GM12892 (cell line): ENCODE data around the gene SLC66A1. TPM values are rescaled to one million over a fixed set of nuclear protein-coding genes. Genes with fewer than 3 reads are reported as not detected.
"Not testable (repeated sequence)": the region's sequence is repeated elsewhere in the genome, so short reads cannot be mapped to it uniquely, and the experiment has no call there.

ENCODE experiments used
- DNase-seq: peaks from one replicate; pipeline ENCODE4 v3.0.0; 2011; ENCODE audit not compliant: insufficient read length
- FAIRE-seq: peaks from 2 replicates; lab custom pipeline; 2011; peaks lifted over from hg19 to GRCh38; lab: Jason Lieb, UNC
- POLR2A ChIP-seq: IDR thresholded peaks from 2 replicates; pipeline ENCODE4 v1.6.1; 2011; ENCODE audit warnings: low read depth, low read length, control low read depth
- POLR2AphosphoS5 ChIP-seq: IDR thresholded peaks from 2 replicates; pipeline ENCODE4 v1.6.1; 2011; ENCODE audit warnings: low read depth, low read length, control low read depth
- TAF1 ChIP-seq: IDR thresholded peaks from 2 replicates; pipeline ENCODE4 v1.6.1; 2011; ENCODE audit warnings: low read depth, mild to moderate bottlenecking, control low read depth, low read length, borderline replicate concordance
- polyA plus RNA-seq: library from polyadenylated mRNA; unstranded; fragments of >200 nt; gene quantifications from one replicate; pipeline ENCODE4 v1.2.1, GENCODE V29; 2012; ENCODE audit warnings: missing spikeins, inconsistent platforms; ENCODE audit not compliant: missing spikeins

The SLC66A1 gene, protein sequence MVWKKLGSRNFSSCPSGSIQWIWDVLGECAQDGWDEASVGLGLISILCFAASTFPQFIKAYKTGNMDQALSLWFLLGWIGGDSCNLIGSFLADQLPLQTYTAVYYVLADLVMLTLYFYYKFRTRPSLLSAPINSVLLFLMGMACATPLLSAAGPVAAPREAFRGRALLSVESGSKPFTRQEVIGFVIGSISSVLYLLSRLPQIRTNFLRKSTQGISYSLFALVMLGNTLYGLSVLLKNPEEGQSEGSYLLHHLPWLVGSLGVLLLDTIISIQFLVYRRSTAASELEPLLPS
- polyA plus RNA-seq, result 3.9 TPM

DNA sequence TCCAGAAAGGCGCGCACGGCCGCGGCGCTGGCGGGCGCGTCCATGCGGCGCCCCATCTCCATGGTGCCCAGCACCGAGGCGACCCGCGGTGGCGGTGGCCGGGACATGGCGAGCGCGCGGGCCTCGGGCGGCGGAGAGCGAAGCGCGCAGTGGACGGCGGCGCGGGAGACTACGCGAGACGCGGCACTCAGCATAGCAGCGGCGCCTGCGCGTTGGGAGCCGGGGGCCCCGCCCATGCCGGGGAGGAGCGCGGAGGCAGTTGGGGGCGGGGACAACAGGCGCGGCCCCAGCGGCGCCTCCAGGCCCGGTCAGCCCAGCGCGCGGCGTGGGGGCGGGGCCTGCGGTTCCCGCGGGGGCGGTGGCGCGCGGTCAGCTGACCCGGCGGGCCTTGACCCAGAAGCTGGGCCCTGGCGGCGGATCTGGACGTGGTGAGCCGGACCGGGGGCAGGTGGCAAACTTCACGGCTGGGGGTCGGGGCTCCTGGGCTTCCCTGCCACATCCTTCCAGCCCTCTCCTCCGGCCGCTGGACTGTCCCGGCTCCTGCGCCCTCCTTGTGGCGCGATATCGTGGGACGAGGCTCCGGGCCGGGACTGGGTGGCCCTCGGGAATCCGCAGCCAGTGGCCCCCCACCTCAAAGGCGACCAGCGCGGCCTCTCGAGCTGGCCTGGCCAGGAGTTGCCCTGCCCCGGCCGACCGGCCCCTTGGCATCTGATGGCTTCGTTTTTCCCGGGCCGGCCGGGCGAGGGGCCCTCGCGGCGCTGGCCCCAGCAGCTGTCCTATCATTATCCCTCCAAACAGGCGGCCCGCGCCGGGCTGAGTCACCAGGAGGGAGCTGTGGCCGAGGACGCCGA, at the start of gene SLC66A1, which contains the start of gene AKR7A2:
TSS of gene SLC66A1 (plus strand) at position 396 of the 851 bp plus-strand sequence. CDS start 5,352 bp downstream, outside the sequence.
TSS of gene AKR7A2 (minus strand) at position 214 of the 851 bp plus-strand sequence. CDS start at position 194, 20 bp downstream.
- TF ChIP-seq POLR2A (peak; percentile 82), POLR2AphosphoS5 (peak; percentile 69), TAF1 (peak; percentile 72)
- FAIRE-seq, result peak; percentile 99

DNA sequence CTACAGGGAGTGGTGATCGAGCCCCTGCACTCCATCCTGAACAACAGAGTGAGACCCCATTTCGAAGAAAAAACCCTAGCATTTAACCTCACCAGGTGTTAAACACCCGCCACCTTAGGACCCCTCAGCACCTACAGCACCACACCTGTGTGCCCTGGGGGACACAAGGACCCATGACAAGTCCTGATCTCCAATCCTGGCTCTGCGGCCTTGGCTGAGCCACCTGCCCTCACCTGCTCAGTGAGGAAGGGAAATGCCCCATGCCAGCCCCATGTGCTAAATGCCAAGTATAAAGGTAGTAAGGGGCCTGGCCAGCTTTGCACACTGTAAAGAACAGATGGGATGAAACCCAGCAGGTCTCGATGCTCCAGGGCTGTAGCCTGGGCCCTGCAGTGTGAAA, 49.4 kb upstream of the SLC66A1 start:
- DNase-seq (no peak), FAIRE-seq (no peak)
- TF ChIP-seq POLR2A (no peak), TAF1 (no peak), POLR2AphosphoS5 (no peak)

More for the DNA sequence above, at the start of gene SLC66A1, which contains the start of gene AKR7A2:
- peak; percentile 94 for DNase-seq

DNA sequence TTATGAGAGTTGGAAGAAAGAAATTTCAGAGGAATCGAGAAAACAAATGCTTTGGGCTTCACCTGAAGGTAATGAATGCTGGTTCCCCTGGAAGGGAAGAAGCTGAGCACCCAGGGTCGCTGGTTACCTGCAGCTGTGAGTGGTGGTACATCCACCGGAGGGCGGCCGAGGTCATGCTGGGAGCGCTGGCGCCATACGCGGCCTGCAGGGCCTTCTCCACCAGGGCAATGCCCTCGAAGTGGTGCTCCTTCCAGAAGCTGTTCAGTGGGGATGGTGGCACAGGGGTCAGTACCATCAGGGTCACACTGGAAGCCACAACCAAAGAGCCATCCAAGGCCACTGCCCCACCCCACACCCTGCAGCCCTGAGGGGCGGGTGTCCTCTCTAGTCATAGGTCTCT, 43.7 kb upstream of the SLC66A1 start:
- FAIRE-seq (no peak), DNase-seq (no peak)
- TF ChIP-seq TAF1 (no peak), POLR2A (no peak), POLR2AphosphoS5 (no peak)

DNA sequence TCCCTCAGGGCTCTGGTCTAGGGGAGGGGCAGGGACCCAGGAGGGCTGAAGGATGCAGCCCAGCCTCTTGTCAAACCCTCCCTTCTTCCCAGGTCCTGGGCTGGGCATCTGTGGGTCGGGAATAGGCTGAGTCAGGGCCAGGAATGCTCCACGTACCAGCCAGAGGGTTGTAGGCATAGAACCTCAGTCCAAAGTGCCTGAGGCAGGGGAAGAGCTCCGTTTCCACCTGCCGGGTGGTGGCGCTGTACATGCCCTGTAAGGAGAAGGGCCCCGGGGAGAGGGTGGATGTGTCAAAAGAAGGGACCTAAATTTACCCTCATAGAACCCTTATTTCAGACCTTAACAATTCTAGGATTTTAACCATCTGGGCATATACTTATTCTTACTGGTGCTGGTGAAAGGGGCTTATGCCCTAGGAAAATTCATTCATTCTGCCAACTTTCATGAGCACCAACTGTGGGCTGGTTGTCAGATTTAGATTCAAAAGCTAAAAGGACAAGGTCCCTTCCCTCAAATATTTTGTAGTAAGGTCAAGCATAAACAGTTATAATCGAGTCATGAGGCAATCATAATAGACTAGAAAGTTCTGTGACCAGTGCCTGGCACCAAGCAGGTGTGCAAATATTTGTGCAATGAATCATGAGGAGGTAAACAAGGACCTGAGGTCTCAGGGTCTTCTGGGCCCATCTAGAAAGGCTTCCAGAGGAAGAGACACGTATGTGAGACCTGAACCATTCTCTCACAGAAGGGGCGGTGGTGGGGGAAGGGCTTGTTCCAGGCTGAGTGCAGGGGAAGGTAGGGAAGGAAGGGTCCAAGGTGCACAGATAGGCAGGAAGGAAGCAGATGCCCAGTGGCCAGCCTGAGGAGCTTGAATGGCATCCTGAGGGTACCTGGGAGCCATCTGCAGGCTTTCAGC, 42.4 kb upstream of the SLC66A1 start:
- DNase-seq, result not testable (repeated sequence)
- FAIRE-seq, result peak; percentile 30

DNA sequence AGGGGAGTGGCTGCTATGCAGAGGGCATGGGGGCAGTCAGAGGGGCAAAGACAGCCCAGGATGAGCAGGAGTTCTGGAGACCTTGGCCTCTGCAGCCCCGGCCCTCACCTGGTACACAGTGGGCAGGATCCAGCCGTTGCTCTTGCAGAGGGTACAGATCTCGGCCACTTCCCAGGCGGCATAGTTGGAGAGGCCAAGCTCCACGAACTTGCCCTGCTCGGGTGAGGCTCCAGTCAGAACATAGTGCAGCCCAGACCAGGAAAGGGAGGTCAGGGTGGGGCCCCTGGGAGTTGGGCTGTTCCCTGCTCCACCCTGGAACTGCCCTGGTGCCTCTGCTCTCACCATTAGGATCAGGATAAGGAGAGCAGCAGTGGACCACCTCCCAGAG, 41.8 kb upstream of the SLC66A1 start:
- FAIRE-seq, DNase-seq: not testable (repeated sequence)

DNA sequence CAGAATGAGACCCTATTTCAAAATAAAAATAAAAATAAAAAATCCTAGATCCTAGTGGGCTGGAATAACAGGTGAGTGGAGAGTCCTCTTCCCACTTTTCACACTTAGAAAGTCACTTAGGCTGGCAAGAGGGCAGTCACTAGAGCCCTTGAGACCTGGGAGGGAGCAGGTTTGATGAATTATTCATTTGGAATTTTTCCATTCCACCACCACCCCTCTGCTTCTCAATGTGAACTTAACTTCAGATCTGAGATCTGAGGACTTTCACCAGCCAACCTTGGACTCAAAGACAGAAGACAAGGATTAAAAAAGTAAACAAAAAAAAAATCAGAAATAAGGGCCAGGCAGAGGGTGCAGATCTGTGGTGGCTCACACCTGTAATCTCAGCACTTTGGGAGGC, 40.1 kb upstream of the SLC66A1 start:
- no peak for DNase-seq
- TF ChIP-seq TAF1 (no peak), POLR2AphosphoS5 (no peak), POLR2A (no peak)
- no peak for FAIRE-seq

DNA sequence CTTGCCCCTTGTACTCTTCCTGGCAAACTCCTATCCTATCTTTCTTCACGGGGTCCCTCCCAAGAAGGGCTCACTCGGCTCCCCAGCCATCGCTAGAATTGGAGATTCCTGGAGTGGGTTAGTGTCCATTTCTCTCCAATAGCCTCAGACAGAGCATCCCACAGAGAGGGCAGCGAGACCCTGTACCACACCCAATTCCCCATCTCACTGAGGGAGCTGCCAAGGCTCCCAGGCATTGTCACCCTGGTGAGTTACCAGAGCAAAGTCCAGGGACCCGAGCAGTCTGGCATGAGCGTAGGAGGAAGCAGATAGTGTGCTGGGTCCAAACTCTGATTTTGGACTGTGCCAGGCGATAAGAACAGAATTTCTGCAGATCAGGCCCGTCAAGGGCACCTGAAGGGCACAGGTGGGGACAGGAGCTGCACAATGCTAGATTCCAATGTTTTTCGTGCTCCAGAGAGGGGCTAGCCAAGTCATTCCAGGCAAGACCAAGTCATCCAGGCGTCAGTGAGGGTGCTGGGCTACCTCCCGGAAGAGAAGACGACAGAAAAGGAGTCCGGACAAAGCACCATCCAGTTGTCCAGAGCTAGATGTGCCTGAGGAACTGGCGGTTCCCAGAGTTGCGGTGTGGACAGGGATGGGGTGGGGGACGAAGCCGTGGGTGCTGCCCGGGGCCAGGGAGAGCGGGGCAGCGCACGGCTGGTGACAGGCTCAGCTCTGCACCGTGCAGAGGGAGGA, 38.9 kb upstream of the SLC66A1 start:
- TF ChIP-seq POLR2A (no peak), POLR2AphosphoS5 (no peak)
- DNase-seq, result no peak
- no peak for FAIRE-seq

DNA sequence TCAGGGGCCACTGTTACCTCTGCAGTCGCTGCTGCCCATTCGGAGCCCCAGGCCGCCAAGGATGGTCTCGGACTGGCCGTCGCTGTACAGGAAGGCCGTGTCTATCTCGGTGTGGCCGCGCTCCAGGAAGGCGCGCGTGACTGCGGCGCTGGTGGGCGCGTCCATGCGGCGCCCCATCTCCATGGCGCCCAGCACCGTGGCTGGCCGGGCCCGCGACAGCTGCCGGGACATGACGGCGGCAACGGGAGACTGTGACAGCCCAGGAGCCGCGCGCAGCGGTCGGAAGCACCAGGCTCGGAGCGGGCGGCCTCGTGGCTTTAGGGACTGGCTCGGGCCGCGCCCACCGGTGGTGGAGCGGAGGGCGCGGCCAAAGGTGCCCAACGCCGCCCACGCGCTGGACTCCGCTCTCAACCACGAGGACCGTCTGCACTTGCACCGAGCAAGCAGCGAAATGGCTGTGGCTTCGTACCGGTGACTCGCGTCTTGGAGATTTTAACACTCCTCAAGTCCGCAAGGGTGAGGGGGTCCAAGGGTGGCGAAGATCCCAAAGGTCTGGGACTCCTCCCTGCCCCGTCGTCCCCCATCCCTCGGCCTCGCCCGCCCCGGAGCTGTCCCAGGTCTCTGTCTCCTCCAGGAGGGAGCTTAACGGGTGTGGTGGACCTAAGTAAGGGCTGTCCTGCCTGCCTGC, 38.1 kb upstream of the SLC66A1 start:
- not testable (repeated sequence) for DNase-seq, FAIRE-seq

DNA sequence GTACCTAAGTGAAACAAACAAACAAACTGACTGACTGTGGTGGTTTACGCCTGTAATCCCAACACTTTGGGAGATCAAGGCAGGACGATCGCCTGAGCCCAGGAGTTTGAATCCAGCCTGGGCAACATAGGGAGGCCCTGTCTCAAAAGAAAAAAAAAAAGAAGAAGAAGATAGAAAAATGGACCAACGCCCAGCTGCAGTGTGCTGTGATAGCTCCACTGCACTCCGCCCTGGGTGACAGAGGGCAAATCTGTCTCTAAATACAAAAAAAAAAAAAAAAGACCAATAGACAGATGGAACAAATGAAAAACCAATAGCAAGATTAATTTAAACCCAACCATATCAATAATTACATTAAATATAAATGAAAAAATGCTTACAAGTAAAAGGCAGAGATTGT, 37.5 kb upstream of the SLC66A1 start:
- TF ChIP-seq POLR2A (no peak), POLR2AphosphoS5 (no peak), TAF1 (no peak)
- no peak for FAIRE-seq
- DNase-seq, result no peak

DNA sequence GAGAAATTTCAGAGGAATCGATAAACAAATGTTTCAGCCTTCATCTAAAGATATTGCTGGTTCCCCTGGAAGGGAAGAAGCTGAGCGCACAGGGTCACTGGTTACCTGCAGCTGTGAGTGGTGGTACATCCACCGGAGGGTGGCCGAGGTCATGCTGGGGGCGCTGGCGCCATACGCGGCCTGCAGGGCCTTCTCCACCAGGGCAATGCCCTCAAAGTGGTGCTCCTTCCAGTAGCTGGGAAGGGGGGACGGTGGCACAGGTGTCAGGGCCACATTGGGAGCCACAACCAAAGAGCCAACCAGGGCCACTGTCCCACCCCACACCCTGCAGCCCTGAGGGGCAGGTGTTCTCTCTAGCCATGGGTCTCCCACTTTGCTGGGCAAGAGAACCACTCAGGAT, 28.2 kb upstream of the SLC66A1 start:
- DNase-seq (no peak), FAIRE-seq (no peak)
- TF ChIP-seq POLR2AphosphoS5 (no peak), POLR2A (no peak), TAF1 (no peak)

DNA sequence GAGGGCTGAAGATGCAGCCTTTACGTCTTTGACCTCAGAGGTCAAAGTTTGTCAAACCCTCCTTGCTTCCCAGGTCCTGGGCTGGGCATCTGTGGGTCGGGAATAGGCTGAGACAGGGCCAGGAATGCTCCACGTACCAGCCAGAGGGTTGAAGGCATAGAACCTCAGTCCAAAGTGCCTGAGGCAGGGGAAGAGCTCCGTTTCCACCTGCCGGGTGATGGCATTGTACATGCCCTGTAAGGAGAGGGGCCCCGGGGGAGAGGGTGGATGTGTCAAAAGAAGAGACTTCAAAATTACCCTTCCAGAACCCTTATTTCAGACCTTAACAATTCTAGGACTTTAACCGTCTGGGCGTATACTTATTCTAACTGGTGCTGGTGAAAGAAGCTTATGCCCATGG, 27.2 kb upstream of the SLC66A1 start:
- no peak for DNase-seq
- TF ChIP-seq POLR2AphosphoS5 (no peak), TAF1 (no peak), POLR2A (no peak)
- no peak for FAIRE-seq

DNA sequence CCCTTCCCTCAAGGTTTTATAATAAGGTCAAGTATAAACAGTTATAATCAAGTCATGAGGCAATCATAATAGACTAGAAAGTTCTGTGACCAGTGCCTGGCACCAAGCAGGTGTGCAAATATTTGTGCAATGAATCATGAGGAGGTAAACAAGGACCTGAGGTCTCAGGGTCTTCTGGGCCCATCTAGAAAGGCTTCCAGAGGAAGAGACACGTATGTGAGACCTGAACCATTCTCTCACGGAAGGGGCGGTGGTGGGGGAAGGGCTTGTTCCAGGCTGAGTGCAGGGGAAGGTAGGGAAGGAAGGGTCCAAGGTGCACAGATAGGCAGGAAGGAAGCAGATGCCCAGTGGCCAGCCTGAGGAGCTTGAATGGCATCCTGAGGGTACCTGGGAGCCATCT, 26.8 kb upstream of the SLC66A1 start:
- DNase-seq, result not testable (repeated sequence)
- peak; percentile 50 for FAIRE-seq

DNA sequence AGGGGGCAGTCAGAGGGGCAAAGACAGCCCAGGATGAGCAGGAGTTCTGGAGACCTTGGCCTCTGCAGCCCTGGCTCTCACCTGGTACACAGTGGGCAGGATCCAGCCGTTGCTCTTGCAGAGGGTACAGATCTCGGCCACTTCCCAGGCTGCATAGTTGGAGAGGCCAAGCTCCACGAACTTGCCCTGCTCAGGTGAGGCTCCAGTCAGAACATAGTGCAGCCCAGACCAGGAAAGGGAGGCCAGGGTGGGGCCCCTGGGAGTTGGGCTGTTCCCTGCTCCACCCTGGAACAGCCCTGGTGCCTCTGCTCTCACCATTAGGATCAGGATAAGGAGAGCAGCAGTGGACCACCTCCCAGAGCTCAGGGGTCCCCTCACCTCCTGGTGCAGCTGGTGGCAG, 26.3 kb upstream of the SLC66A1 start:
- not testable (repeated sequence) for DNase-seq, FAIRE-seq
